Prostate gland (tissue), 2 donors: ENCODE data around the gene MAP3K13.

Experiments used
- POLR2A ChIP-seq: fragments of 450-650 bp; IDR thresholded peaks from one replicate; pipeline ENCODE4 v1.6.1; 2016; ENCODE audit warnings: antibody characterized with exemption, mild to moderate bottlenecking
- POLR2AphosphoS5 ChIP-seq: sonication (generic); formaldehyde crosslinking; IDR thresholded peaks from one replicate; pipeline ENCODE4 v1.6.1; 2017; ENCODE audit warnings: antibody characterized with exemption
- TF ChIP-seq, protein P1 (sequence below), 4 experiments: fragments of 200-600 bp in 2 of 4; fragments of 450-650 bp in 2 of 4; sonication (generic) in 2 of 4; IDR thresholded peaks; 1 replicate in 3 of 4; 2 replicates in 1 of 4; pipeline ENCODE4 v1.5.1; 2016 to 2019; ENCODE audit warnings: antibody characterized with exemption in 4 of 4, mild to moderate bottlenecking in 2 of 4, moderate library complexity in 2 of 4

GRCh38 chr3:185318141-185318540 is 44.8 kb upstream of the MAP3K13 start:
- TF ChIP-seq POLR2A (no peak), POLR2AphosphoS5 (no peak)
- TF ChIP-seq, protein P1, sequence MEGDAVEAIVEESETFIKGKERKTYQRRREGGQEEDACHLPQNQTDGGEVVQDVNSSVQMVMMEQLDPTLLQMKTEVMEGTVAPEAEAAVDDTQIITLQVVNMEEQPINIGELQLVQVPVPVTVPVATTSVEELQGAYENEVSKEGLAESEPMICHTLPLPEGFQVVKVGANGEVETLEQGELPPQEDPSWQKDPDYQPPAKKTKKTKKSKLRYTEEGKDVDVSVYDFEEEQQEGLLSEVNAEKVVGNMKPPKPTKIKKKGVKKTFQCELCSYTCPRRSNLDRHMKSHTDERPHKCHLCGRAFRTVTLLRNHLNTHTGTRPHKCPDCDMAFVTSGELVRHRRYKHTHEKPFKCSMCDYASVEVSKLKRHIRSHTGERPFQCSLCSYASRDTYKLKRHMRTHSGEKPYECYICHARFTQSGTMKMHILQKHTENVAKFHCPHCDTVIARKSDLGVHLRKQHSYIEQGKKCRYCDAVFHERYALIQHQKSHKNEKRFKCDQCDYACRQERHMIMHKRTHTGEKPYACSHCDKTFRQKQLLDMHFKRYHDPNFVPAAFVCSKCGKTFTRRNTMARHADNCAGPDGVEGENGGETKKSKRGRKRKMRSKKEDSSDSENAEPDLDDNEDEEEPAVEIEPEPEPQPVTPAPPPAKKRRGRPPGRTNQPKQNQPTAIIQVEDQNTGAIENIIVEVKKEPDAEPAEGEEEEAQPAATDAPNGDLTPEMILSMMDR (IDR thresholded peaks at IDR 0.05): no peak
